ENCODE results near the gene HNRNPH1. TPM values are rescaled to one million over a fixed set of nuclear protein-coding genes. Genes with fewer than 3 reads are reported as not detected.

The HNRNPH1 gene
- total and polyA plus RNA-seq, 2 donors (not counting 1 experiment from before 2014, with no cell fraction given) = 214 to 689 TPM

DNA sequence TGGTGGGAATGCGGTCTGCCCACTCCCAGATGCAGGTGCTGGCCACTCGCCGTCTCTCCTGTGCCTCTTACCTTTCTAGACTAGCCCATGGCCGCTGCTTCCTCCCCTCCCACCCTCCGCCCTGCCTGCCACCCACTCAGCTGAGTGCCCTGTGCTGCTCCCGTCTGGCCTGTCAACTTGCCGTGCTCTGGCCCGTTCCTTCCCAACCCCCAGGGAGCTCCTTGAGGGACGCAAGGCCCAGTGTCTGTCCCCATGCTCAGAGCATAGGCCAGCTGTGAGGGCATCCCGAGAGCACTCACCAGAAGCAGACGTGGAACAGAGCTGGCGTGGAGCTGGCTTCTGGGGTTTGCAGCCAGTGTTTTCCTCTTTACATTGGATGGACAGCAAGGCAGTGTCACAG lies 20.2 kb downstream of the HNRNPH1 start:
- no peak overlapping the region for H3K4me2 ChIP-seq (ENCODE audit: extremely low read depth, insufficient read depth, low read length)
- peaks cover 30% of the 10 kb centered on the region for H3K36me3 ChIP-seq (ENCODE audit: control insufficient read depth, insufficient read depth, low read length)
- no peaks in the 10 kb centered on the region for H3K9me3 ChIP-seq (ENCODE audit: control insufficient read depth, insufficient read depth, low read depth, low read length)
- no peak overlapping the region for H3K4me3 ChIP-seq (replicated peaks in 1 of 4; ENCODE audit: control extremely low read depth in 1 of 4, insufficient read depth in 1 of 4, low read depth in 3 of 4, low read length in 4 of 4)
- TF ChIP-seq EZH2 (IDR thresholded peaks at IDR 0.05; ENCODE audit: low read length, missing control alignments) (no peak), CTCF (conservative IDR thresholded peaks at IDR 0.05 in 1 of 2, IDR thresholded peaks at IDR 0.05 in 1 of 2; ENCODE audit: low read depth in 1 of 2, low read length in 2 of 2) (no peak)
- no peak overlapping the region for H3K9ac ChIP-seq (ENCODE audit: insufficient read depth, low read length)
- H3K4me1 ChIP-seq (ENCODE audit: control insufficient read depth, extremely low read depth, insufficient read depth, low read length) = no peaks in the 10 kb centered on the region
- no peaks in the 10 kb centered on the region for H3K27me3 ChIP-seq (ENCODE audit: control insufficient read depth, insufficient read depth, low read length)
- DNase-seq (ENCODE audit: low read depth in 2 of 2) = no peak
- no peak overlapping the region for H3K27ac ChIP-seq (ENCODE audit: insufficient read depth, low read length)
- H4K20me1 ChIP-seq (ENCODE audit: control insufficient read depth, extremely low read depth, insufficient read depth, low read length) = no peaks in the 10 kb centered on the region
- no peaks in the 10 kb centered on the region for H3K79me2 ChIP-seq (ENCODE audit: control insufficient read depth, insufficient read depth, low read length)
- no peak overlapping the region for H2AFZ ChIP-seq (ENCODE audit: low read length)

GRCh38 chr5:179601871-179602625 lies 21.4 kb downstream of the HNRNPH1 start:
- Histone ChIP-seq H3K9me3 (ENCODE audit: control insufficient read depth, insufficient read depth, low read depth, low read length) (no peaks in the 10 kb centered on the region), H3K9ac (ENCODE audit: insufficient read depth, low read length) (no peak overlapping the region), H3K27ac (ENCODE audit: insufficient read depth, low read length) (no peak overlapping the region), H4K20me1 (ENCODE audit: control insufficient read depth, extremely low read depth, insufficient read depth, low read length) (no peaks in the 10 kb centered on the region), H3K36me3 (ENCODE audit: control insufficient read depth, insufficient read depth, low read length) (peaks cover 27% of the 10 kb centered on the region), H3K4me1 (ENCODE audit: control insufficient read depth, extremely low read depth, insufficient read depth, low read length) (no peaks in the 10 kb centered on the region), H3K79me2 (ENCODE audit: control insufficient read depth, insufficient read depth, low read length) (no peaks in the 10 kb centered on the region), H3K4me3 (replicated peaks in 1 of 4; ENCODE audit: control extremely low read depth in 1 of 4, insufficient read depth in 1 of 4, low read depth in 3 of 4, low read length in 4 of 4) (no peak overlapping the region), H3K4me2 (ENCODE audit: extremely low read depth, insufficient read depth, low read length) (no peak overlapping the region), H2AFZ (ENCODE audit: low read length) (no peak overlapping the region), H3K27me3 (ENCODE audit: control insufficient read depth, insufficient read depth, low read length) (no peaks in the 10 kb centered on the region)
- no peak for TF ChIP-seq EZH2 (IDR thresholded peaks at IDR 0.05; ENCODE audit: low read length, missing control alignments)
- no peak for TF ChIP-seq CTCF (conservative IDR thresholded peaks at IDR 0.05 in 1 of 2, IDR thresholded peaks at IDR 0.05 in 1 of 2; ENCODE audit: low read depth in 1 of 2, low read length in 2 of 2)
- DNase-seq (ENCODE audit: low read depth in 2 of 2) = no peak

GRCh38 chr5:179599973-179600372 lies 23.5 kb downstream of the HNRNPH1 start:
- TF ChIP-seq CTCF (conservative IDR thresholded peaks at IDR 0.05 in 1 of 2, IDR thresholded peaks at IDR 0.05 in 1 of 2; ENCODE audit: low read depth in 1 of 2, low read length in 2 of 2) = no peak
- no peak for TF ChIP-seq EZH2 (IDR thresholded peaks at IDR 0.05; ENCODE audit: low read length, missing control alignments)
- DNase-seq (ENCODE audit: low read depth in 2 of 2) = no peak
- H2AFZ ChIP-seq (ENCODE audit: low read length) = no peak overlapping the region
- H3K36me3 ChIP-seq (ENCODE audit: control insufficient read depth, insufficient read depth, low read length) = peaks cover 22% of the 10 kb centered on the region
- H3K4me2 ChIP-seq (ENCODE audit: extremely low read depth, insufficient read depth, low read length) = no peak overlapping the region
- H3K27me3 ChIP-seq (ENCODE audit: control insufficient read depth, insufficient read depth, low read length) = no peaks in the 10 kb centered on the region
- no peaks in the 10 kb centered on the region for H3K79me2 ChIP-seq (ENCODE audit: control insufficient read depth, insufficient read depth, low read length)
- no peaks in the 10 kb centered on the region for H4K20me1 ChIP-seq (ENCODE audit: control insufficient read depth, extremely low read depth, insufficient read depth, low read length)
- no peak overlapping the region for H3K27ac ChIP-seq (ENCODE audit: insufficient read depth, low read length)
- H3K4me1 ChIP-seq (ENCODE audit: control insufficient read depth, extremely low read depth, insufficient read depth, low read length) = no peaks in the 10 kb centered on the region
- H3K4me3 ChIP-seq (replicated peaks in 1 of 4; ENCODE audit: control extremely low read depth in 1 of 4, insufficient read depth in 1 of 4, low read depth in 3 of 4, low read length in 4 of 4) = no peak overlapping the region
- H3K9ac ChIP-seq (ENCODE audit: insufficient read depth, low read length) = no peak overlapping the region
- H3K9me3 ChIP-seq (ENCODE audit: control insufficient read depth, insufficient read depth, low read depth, low read length) = no peaks in the 10 kb centered on the region
